H7 (cell line): ENCODE results near the gene GABBR2. TPM values are rescaled to one million over a fixed set of nuclear protein-coding genes. Genes with fewer than 3 reads are reported as not detected.

ENCODE experiments used
- DNase-seq: peaks from one replicate; pipeline ENCODE4 v3.0.0; 2012
- H3K27me3 ChIP-seq: 2 replicates; pipeline ENCODE4 v1.6.0; 2011; ENCODE audit warnings: mild to moderate bottlenecking, low read length; ENCODE audit not compliant: control insufficient read depth, insufficient read depth
- H3K36me3 ChIP-seq: replicated peaks from 2 replicates; pipeline ENCODE4 v1.5.1; 2011; ENCODE audit warnings: low read length; ENCODE audit not compliant: control insufficient read depth, insufficient read depth
- H3K4me3 ChIP-seq: 2 replicates; pipeline ENCODE4 v1.5.1; 2011; ENCODE audit warnings: low read depth, mild to moderate bottlenecking, control low read depth, low read length, moderate library complexity; ENCODE audit not compliant: insufficient read depth
- total RNA-seq: library from RNA; depleted of rRNA; stranded (reverse); fragments of >200 nt; shearing (Covaris generic); gene quantifications from 2 replicates; pipeline ENCODE4 v1.2.3, GENCODE V29; 2014

GABBR2 gene
- total RNA-seq, 1 experiment from 2014 or later, result 0.66 TPM

GRCh38 chr9:98610711-98611110 lies 98.0 kb downstream of the GABBR2 start:
- no peaks in the 10 kb centered on the region for H3K27me3 ChIP-seq
- no peak for DNase-seq
- no peaks in the 10 kb centered on the region for H3K36me3 ChIP-seq
- H3K4me3 ChIP-seq, result no peak overlapping the region

GRCh38 chr9:98610211-98610610 lies 98.5 kb downstream of the GABBR2 start:
- DNase-seq, result no peak
- no peaks in the 10 kb centered on the region for H3K36me3 ChIP-seq
- H3K27me3 ChIP-seq, result no peaks in the 10 kb centered on the region
- no peak overlapping the region for H3K4me3 ChIP-seq

GRCh38 chr9:98609646-98610045 lies 99.1 kb downstream of the GABBR2 start:
- H3K27me3 ChIP-seq, result no peaks in the 10 kb centered on the region
- DNase-seq, result no peak
- H3K4me3 ChIP-seq, result no peak overlapping the region
- no peaks in the 10 kb centered on the region for H3K36me3 ChIP-seq

- no peaks in the 10 kb centered on the region for H3K27me3 ChIP-seq
- DNase-seq, result no peak
- no peaks in the 10 kb centered on the region for H3K36me3 ChIP-seq
- no peak overlapping the region for H3K4me3 ChIP-seq
Measured at GRCh38 chr9:98607787-98608186, 100.9 kb downstream of the GABBR2 start.

GRCh38 chr9:98607152-98607551 lies 101.6 kb downstream of the GABBR2 start:
- Histone ChIP-seq H3K36me3 (no peaks in the 10 kb centered on the region), H3K4me3 (no peak overlapping the region), H3K27me3 (no peaks in the 10 kb centered on the region)
- no peak for DNase-seq

- H3K36me3 ChIP-seq, result no peaks in the 10 kb centered on the region
- no peaks in the 10 kb centered on the region for H3K27me3 ChIP-seq
- DNase-seq, result no peak
- H3K4me3 ChIP-seq, result no peak overlapping the region
Measured at GRCh38 chr9:98606730-98607129, 102.0 kb downstream of the GABBR2 start.

- Histone ChIP-seq H3K4me3 (no peak overlapping the region), H3K27me3 (no peaks in the 10 kb centered on the region), H3K36me3 (no peaks in the 10 kb centered on the region)
- DNase-seq, result no peak
Measured at GRCh38 chr9:98605116-98605515, 103.6 kb downstream of the GABBR2 start.

- Histone ChIP-seq H3K27me3 (no peaks in the 10 kb centered on the region), H3K36me3 (no peaks in the 10 kb centered on the region), H3K4me3 (no peak overlapping the region)
- no peak for DNase-seq
Measured at GRCh38 chr9:98603821-98604383, 104.8 kb downstream of the GABBR2 start.

- DNase-seq, result no peak
- H3K27me3 ChIP-seq, result no peaks in the 10 kb centered on the region
- H3K4me3 ChIP-seq, result no peak overlapping the region
- H3K36me3 ChIP-seq, result no peaks in the 10 kb centered on the region
Measured at GRCh38 chr9:98602839-98603500, 105.8 kb downstream of the GABBR2 start.

GRCh38 chr9:98600631-98601030 lies 108.1 kb downstream of the GABBR2 start:
- Histone ChIP-seq H3K4me3 (no peak overlapping the region), H3K36me3 (no peaks in the 10 kb centered on the region), H3K27me3 (no peaks in the 10 kb centered on the region)
- DNase-seq, result no peak

- Histone ChIP-seq H3K27me3 (no peaks in the 10 kb centered on the region), H3K4me3 (no peak overlapping the region), H3K36me3 (no peaks in the 10 kb centered on the region)
- no peak for DNase-seq
Measured at GRCh38 chr9:98599566-98600216, 109.0 kb downstream of the GABBR2 start.

- Histone ChIP-seq H3K36me3 (no peaks in the 10 kb centered on the region), H3K27me3 (no peaks in the 10 kb centered on the region), H3K4me3 (no peak overlapping the region)
- DNase-seq, result no peak
Measured at GRCh38 chr9:98598861-98599260, 109.9 kb downstream of the GABBR2 start.

GRCh38 chr9:98597236-98597771 lies 111.4 kb downstream of the GABBR2 start:
- Histone ChIP-seq H3K27me3 (no peaks in the 10 kb centered on the region), H3K4me3 (no peak overlapping the region), H3K36me3 (no peaks in the 10 kb centered on the region)
- no peak for DNase-seq

GRCh38 chr9:98596486-98596885 lies 112.2 kb downstream of the GABBR2 start:
- DNase-seq, result no peak
- Histone ChIP-seq H3K27me3 (no peaks in the 10 kb centered on the region), H3K36me3 (no peaks in the 10 kb centered on the region)

GRCh38 chr9:98594546-98595160 lies 114.1 kb downstream of the GABBR2 start:
- no peak overlapping the region for H3K4me3 ChIP-seq
- DNase-seq, result no peak
- H3K27me3 ChIP-seq, result no peaks in the 10 kb centered on the region
- no peaks in the 10 kb centered on the region for H3K36me3 ChIP-seq

More at GRCh38 chr9:98596486-98596885, 112.2 kb downstream of the GABBR2 start:
- no peak overlapping the region for H3K4me3 ChIP-seq
